Measurements from ENCODE around the gene TRANK1.

GRCh38 chr3:36943601-36944000, 1.3 kb downstream of the TRANK1 start:
- TF ChIP-seq CTCF (IDR thresholded peaks at IDR 0.05; ENCODE audit: insufficient read depth, low read length, poor library complexity, severe bottlenecking) (no peak), EZH2phosphoT487 (conservative IDR thresholded peaks at IDR 0.05; ENCODE audit: low read length) (no peak)
